Mesothelial cell of epicardium (in vitro differentiated cells): Measurements from ENCODE around the gene DONSON. TPM values are rescaled to one million over a fixed set of nuclear protein-coding genes. Genes with fewer than 3 reads are reported as not detected.

Source experiments
- DNase-seq, 2 experiments: peaks; one replicate each; pipeline ENCODE4 v3.0.0; 2021; ENCODE audit warnings: low spot score in 2 of 2; ENCODE audit not compliant: unreplicated experiment in 2 of 2
- H3K27ac Mint-ChIP-seq: 2 replicates; pipeline ENCODE4 v1.8.0; 2021; ENCODE audit warnings: mixed read lengths
- H3K27me3 Mint-ChIP-seq: 2 replicates; pipeline ENCODE4 v1.8.0; 2021; ENCODE audit warnings: low read depth, mixed read lengths
- H3K36me3 Mint-ChIP-seq: 2 replicates; pipeline ENCODE4 v1.8.0; 2021; ENCODE audit warnings: mixed read lengths
- H3K4me1 Mint-ChIP-seq: 2 replicates; pipeline ENCODE4 v1.8.0; 2021; ENCODE audit warnings: mixed read lengths
- H3K4me3 Mint-ChIP-seq: 2 replicates; pipeline ENCODE4 v1.8.0; 2021; ENCODE audit warnings: mild to moderate bottlenecking, moderate library complexity, mixed read lengths
- H3K9me3 Mint-ChIP-seq: 2 replicates; pipeline ENCODE4 v1.8.0; 2021; ENCODE audit warnings: mixed read lengths
- total RNA-seq: library from RNA; stranded (reverse); gene quantifications from 3 replicates; pipeline ENCODE4 v1.2.1, GENCODE V29; 2021
- TF ChIP-seq, protein P1 (sequence below): fragments of 200-600 bp; sonication (generic); IDR thresholded peaks from one replicate; pipeline ENCODE4 v1.5.0; 2021; ENCODE audit warnings: antibody characterized with exemption; ENCODE audit not compliant: unreplicated experiment

Gene DONSON
- total RNA-seq, 1 donor from 2014 or later = 21.8 TPM

DNA sequence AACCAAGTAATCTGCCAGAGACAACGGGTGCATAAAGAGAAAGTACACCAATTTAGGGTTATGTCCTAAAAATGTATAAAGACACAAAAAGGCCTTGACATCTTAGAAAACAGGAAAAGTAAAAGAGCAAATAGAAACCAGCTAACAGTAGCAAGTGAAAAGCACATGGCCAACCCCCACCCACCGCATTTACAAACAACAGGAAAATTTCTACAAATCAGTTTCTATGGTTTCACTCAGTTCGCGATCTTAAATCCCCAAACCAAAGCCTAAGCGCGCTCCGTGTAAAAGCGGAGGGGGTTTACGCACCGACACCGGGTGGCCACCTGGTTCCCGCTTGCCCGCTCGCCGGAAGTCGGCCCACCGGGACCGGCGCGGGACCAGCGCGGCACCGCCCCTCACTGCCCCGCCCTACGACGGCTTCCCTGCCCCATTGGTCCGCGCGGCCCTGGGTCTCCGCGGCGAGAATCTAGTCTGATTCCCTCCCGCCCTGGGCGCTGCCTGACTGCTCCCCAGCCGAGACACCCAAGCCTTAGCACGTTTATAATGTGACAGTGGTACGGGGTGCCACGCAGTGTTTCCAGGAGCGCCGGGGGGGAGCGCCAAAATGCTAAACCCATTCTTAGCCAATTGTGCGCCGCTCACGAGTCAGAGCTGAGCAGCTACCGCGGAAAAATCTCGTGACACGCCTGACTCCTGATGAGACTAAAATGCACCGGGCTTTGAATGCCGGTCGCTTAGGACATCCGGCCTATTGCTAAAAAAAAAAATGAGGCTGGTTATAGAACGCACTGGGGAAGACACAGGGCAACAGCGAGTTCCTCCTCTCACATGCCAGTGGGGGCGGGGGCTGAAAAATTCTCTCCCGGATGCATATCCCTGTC is 46.5 kb downstream of the DONSON start, which contains the start of gene GART:
TSS of gene GART (minus strand) at position 362 of the 884 bp plus-strand sequence. CDS start 2,802 bp downstream, outside the sequence.
- DNase-seq = peak; percentile 69 to 81
- Mint-ChIP-seq H3K9me3 (peaks cover 4% of the 10 kb centered on the region), H3K27ac (peak within 1 kb of the TSS; percentile 100), H3K36me3 (peaks cover 18% of the 10 kb centered on the region), H3K4me3 (peak within 1 kb of the TSS; percentile 89), H3K4me1 (peaks cover 39% of the 10 kb centered on the region), H3K27me3 (no peaks in the 10 kb centered on the region)
- TF ChIP-seq, protein P1, sequence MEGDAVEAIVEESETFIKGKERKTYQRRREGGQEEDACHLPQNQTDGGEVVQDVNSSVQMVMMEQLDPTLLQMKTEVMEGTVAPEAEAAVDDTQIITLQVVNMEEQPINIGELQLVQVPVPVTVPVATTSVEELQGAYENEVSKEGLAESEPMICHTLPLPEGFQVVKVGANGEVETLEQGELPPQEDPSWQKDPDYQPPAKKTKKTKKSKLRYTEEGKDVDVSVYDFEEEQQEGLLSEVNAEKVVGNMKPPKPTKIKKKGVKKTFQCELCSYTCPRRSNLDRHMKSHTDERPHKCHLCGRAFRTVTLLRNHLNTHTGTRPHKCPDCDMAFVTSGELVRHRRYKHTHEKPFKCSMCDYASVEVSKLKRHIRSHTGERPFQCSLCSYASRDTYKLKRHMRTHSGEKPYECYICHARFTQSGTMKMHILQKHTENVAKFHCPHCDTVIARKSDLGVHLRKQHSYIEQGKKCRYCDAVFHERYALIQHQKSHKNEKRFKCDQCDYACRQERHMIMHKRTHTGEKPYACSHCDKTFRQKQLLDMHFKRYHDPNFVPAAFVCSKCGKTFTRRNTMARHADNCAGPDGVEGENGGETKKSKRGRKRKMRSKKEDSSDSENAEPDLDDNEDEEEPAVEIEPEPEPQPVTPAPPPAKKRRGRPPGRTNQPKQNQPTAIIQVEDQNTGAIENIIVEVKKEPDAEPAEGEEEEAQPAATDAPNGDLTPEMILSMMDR = no peak

DNA sequence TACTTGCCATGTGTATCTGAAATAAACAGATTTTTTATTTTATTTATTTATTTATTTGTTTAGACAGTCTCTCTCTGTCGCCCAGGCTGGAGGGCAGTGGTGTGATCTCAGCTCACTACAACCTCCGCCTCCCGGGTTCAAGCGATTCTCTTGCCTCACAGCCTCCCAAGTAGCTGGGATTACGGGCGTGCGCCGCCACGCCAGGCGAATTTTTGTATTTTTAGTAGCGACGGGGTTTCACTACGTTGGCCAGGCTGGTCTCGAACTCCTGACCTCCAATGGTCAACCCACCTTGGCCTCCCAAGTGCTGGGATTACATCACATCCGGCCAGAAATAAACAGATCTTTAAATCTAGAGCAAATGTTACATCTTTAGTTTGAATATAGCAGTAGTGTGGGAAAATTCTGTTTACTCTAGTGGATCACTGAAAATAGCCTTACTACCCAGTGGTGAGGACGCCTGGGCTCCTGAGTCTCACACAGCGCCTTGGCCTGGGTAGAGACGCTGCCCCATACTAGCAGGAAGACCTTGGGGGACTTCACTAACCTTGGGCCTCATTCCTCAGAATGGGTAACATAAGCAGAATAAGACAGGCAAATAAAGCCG is 47.3 kb downstream of the DONSON start:
- H3K27me3 Mint-ChIP-seq = no peaks in the 10 kb centered on the region
- TF ChIP-seq, protein P1 = no peak
- H3K9me3 Mint-ChIP-seq = peaks cover 4% of the 10 kb centered on the region
- H3K4me3 Mint-ChIP-seq = peak overlapping the region; percentile 89
- DNase-seq = no peak
- peaks cover 39% of the 10 kb centered on the region for H3K4me1 Mint-ChIP-seq
- peaks cover 22% of the 10 kb centered on the region for H3K36me3 Mint-ChIP-seq
- H3K27ac Mint-ChIP-seq = peak overlapping the region; percentile 100

DNA sequence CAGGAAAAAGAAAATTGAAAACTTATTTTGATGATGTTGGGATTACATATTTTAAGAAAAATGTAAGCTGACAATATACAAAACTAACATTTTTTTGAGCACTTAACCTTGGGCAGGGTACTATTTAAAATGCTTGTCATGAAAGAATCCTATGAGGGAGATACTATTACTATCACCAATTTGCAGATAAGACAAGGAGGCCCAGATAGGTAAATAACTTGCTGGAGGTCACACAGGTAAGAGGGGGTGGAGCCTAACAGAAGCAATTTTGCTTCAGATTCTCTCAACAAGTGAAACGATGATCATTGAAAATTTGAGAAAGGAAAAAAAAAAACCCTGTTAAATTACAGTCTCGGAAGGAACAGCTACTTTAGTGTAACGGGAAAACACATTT is 47.8 kb downstream of the DONSON start:
- Mint-ChIP-seq H3K4me1 (peaks cover 35% of the 10 kb centered on the region), H3K27ac (peak overlapping the region; percentile 94), H3K36me3 (peaks cover 20% of the 10 kb centered on the region), H3K9me3 (peaks cover 4% of the 10 kb centered on the region), H3K4me3 (peak overlapping the region; percentile 89), H3K27me3 (no peaks in the 10 kb centered on the region)
- DNase-seq = no peak
- TF ChIP-seq, protein P1 = no peak

DNA sequence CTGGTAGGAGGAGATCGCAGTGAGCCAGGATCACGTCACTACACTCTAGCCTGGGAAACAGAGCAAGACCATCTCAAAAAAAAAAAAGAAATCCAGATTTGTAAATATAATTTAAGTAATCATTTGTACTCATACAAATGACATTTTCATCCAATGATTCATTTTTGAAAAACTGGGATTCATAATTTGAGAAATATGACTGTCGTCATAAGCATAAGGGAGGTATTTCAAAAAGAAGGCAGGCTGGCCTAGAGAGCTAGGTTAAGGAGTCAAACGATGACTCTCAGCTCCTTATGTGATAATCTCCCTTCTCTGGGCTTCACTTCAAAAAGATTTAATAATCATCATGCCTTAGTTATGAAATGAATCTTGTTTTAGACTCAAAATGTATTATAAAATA is 48.9 kb downstream of the DONSON start:
- DNase-seq = no peak
- H3K9me3 Mint-ChIP-seq = peaks cover 4% of the 10 kb centered on the region
- H3K27ac Mint-ChIP-seq = no peak overlapping the region
- TF ChIP-seq, protein P1 = no peak
- H3K36me3 Mint-ChIP-seq = peaks cover 25% of the 10 kb centered on the region
- no peaks in the 10 kb centered on the region for H3K27me3 Mint-ChIP-seq
- H3K4me1 Mint-ChIP-seq = peaks cover 25% of the 10 kb centered on the region
- no peak overlapping the region for H3K4me3 Mint-ChIP-seq

DNA sequence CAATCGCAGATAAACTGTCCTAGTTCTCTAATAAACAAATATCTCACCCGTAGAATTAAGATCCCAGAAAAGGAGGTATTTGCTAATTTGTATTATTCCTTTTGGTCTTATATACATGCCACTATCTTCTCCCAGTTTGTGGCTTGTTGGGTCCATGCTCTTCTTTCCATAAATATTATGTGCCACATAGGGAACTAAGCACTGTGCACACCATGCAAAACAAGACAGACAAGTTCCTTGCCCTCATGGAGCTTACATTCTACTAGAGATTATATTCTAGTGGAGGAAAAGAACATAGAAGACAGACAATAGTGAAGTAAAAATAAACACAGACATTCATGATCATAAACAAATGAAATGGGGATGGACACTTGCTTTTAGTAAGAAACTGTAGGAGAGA is 51.3 kb downstream of the DONSON start:
- peaks cover 4% of the 10 kb centered on the region for H3K9me3 Mint-ChIP-seq
- H3K36me3 Mint-ChIP-seq = peaks cover 32% of the 10 kb centered on the region
- TF ChIP-seq, protein P1 = no peak
- no peak overlapping the region for H3K27ac Mint-ChIP-seq
- no peak overlapping the region for H3K4me3 Mint-ChIP-seq
- H3K27me3 Mint-ChIP-seq = no peaks in the 10 kb centered on the region
- peaks cover 17% of the 10 kb centered on the region for H3K4me1 Mint-ChIP-seq
- DNase-seq = no peak
